Measurements from ENCODE around the gene DIS3L.
A peak's percentile ranks its signal among the peaks of the same experiment; 100 is the strongest.
"Not testable (repeated sequence)": the region's sequence is repeated elsewhere in the genome, so short reads cannot be mapped to it uniquely, and the experiment has no call there.

DIS3L gene

DNA sequence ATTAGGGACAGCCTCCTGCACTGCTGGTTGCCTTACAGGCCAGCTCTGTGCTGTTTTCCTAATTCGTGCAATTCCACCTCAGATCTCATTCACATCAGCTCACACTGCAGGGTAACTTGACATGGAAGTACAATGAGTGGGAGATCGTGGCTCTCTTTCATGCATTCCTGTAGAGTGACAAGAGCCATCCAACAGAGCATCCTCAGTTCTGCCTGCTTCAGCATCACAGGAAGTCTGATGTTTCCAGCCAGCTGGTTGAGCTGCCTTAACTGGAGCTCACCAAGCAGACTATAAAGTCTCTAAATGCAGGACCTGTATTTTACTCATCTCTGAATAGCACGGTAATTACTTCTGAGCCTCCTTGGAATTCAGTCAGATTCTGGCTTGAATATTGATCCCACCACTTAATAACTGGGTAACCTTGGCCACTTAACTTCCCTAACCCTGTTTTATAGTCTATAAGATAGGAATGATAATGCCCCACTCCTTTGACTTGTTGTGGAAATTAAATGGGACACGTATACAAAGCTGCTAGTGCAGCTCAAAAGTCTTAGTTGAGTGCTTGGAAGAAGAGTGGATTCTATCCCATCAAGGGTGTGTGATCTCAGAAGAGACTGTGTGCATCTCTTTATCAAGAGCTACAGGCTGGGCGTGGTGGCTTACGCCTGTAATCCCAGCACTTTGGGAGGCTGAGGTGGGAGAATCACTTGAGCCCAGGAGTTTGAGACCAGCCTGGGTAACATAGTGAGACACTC lies 1.4 kb upstream of the DIS3L start:
- Histone ChIP-seq H3K4me3 (ENCODE audit: low read depth in 1 of 2, low read length in 2 of 2) (peak overlapping the region; percentile 69 to 81), H3K27me3 (ENCODE audit: control insufficient read depth in 1 of 2, insufficient read depth in 2 of 2, low read length in 2 of 2) (no peaks in the 10 kb centered on the region), H3K4me1 (ENCODE audit: control insufficient read depth in 1 of 2, insufficient read depth in 2 of 2, low read length in 2 of 2) (peaks cover 32 to 40% of the 10 kb centered on the region in 2 donors), H3K36me3 (ENCODE audit: control insufficient read depth in 1 of 2, insufficient read depth in 2 of 2, low read length in 2 of 2) (no peaks in the 10 kb centered on the region), H3K9me3 (ENCODE audit: control insufficient read depth in 1 of 2, low read length in 2 of 2) (no peaks in the 10 kb centered on the region), H3K9ac (ENCODE audit: low read depth in 1 of 2, low read length in 2 of 2) (peak overlapping the region in 1 of 2 donors; percentile 35), H3K27ac (ENCODE audit: low read depth, low read length) (no peak overlapping the region)

DNA sequence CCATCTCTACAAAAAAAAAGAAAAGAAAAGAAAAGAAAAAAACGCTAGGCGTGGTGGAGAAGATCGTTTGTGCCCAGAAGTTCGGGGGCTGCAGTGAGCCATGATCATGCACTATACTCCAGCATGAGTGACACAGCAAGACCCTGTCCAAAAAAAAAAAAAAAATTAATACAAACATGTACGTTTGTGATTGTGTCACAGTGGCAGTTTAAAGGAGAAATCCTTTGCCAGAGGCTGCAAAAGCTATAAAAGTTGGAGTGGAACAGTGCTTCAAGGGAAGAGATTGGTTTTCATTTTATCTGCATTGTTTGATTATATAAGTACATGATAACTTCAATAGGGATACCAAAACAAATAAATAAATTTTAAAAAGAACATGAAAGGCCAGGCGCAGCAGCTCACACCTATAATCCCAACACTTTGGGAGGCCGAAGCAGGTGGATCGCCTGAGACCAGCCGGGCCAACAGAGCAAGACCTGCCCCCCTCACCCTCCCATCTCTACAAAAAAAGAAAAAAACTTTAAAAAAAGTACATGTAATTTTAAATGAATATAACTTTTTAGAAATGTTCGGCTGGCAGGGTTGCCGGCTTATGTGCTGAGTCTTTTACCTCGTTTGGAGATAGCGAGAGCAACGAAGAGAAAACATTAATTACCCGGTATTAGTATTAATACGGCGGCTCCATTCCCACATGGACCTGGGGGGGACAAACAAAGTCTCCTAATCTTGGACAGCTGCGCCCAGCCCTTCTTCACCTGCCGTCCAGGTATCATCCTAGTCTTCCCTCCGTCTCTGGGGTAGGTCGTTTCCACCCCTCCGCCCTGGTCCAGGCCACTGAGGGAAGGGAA lies 573 bp upstream of the DIS3L start:
- Histone ChIP-seq H3K27ac (ENCODE audit: low read depth, low read length) (peak overlapping the region; percentile 69), H3K9me3 (ENCODE audit: control insufficient read depth in 1 of 2, low read length in 2 of 2) (no peaks in the 10 kb centered on the region)

DNA sequence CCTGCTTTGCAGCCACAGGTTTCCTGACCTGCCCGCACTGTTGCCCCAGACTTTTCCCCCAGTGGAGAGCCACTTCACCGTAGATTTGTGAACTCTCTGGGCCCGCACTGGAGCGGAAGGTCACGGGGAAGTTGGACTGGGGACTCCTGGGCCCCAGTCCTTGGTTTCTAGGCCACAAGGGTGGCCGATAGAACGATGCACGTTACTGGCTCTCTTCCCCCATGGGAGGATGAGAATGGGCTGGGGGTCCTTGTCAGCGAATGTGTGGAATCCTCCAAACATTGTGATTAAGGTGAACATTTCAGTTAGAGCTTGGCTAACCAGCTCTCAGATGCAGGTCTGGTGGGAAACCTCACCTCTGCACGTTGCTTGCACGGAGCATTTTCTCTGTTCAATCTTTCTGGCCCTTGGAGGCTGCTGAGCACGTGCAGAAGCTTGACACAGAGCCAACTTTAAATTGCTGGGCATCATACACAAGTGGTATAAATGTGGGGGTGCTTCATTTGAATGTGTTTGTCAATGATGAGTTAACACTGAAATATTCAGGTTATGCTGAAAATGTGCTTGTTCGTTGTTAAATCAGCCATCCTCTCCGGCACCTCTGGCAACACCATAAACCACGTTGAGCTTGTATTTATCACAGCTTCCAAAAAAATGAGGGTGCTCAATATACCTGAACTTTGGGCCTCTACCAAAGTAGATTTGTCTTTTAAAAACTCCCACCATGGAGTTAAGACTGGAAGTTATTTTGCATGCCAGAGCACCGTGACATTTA lies 976 bp downstream of the DIS3L start:
- Histone ChIP-seq H3K4me1 (ENCODE audit: control insufficient read depth in 1 of 2, insufficient read depth in 2 of 2, low read length in 2 of 2) (peaks cover 25 to 26% of the 10 kb centered on the region in 2 donors), H3K36me3 (ENCODE audit: control insufficient read depth in 1 of 2, insufficient read depth in 2 of 2, low read length in 2 of 2) (peaks cover 0 to 5% of the 10 kb centered on the region in 2 donors), H3K4me3 (ENCODE audit: low read depth in 1 of 2, low read length in 2 of 2) (peak overlapping the region; percentile 69 to 81), H3K9me3 (ENCODE audit: control insufficient read depth in 1 of 2, low read length in 2 of 2) (no peaks in the 10 kb centered on the region), H3K9ac (ENCODE audit: low read depth in 1 of 2, low read length in 2 of 2) (peak overlapping the region; percentile 61 to 91), H3K27me3 (ENCODE audit: control insufficient read depth in 1 of 2, insufficient read depth in 2 of 2, low read length in 2 of 2) (no peaks in the 10 kb centered on the region), H3K27ac (ENCODE audit: low read depth, low read length) (peak overlapping the region; percentile 81)

More for the DNA sequence above, 573 bp upstream of the DIS3L start:
- H3K4me3 ChIP-seq (ENCODE audit: low read depth in 1 of 2, low read length in 2 of 2) = peak overlapping the region; percentile 69 to 81
- no peaks in the 10 kb centered on the region for H3K27me3 ChIP-seq (ENCODE audit: control insufficient read depth in 1 of 2, insufficient read depth in 2 of 2, low read length in 2 of 2)
- peak overlapping the region; percentile 63 to 80 for H3K9ac ChIP-seq (ENCODE audit: low read depth in 1 of 2, low read length in 2 of 2)
- H3K36me3 ChIP-seq (ENCODE audit: control insufficient read depth in 1 of 2, insufficient read depth in 2 of 2, low read length in 2 of 2) = no peaks in the 10 kb centered on the region
- H3K4me1 ChIP-seq (ENCODE audit: control insufficient read depth in 1 of 2, insufficient read depth in 2 of 2, low read length in 2 of 2) = peaks cover 29 to 37% of the 10 kb centered on the region in 2 donors

DNA sequence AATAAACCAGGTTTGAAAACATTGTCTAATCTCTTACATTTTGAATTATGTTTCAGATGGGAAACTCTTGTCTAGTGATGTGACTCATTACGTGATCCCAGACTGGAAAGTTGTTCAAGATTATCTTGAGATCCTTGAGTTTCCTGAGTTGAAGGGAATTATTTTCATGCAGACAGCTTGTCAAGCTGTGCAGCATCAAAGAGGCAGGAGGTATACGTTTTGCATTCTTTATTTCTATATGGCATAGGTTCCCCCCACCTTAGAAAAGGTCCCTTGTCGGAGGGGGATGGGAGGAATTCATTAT lies 1.5 kb downstream of the DIS3L start:
- Histone ChIP-seq H3K4me1 (ENCODE audit: control insufficient read depth in 1 of 2, insufficient read depth in 2 of 2, low read length in 2 of 2) (peaks cover 25 to 26% of the 10 kb centered on the region in 2 donors), H3K27ac (ENCODE audit: low read depth, low read length) (no peak overlapping the region), H3K9me3 (ENCODE audit: control insufficient read depth in 1 of 2, low read length in 2 of 2) (no peaks in the 10 kb centered on the region), H3K36me3 (ENCODE audit: control insufficient read depth in 1 of 2, insufficient read depth in 2 of 2, low read length in 2 of 2) (peaks cover 0 to 5% of the 10 kb centered on the region in 2 donors), H3K4me3 (ENCODE audit: low read depth in 1 of 2, low read length in 2 of 2) (peak overlapping the region; percentile 69 to 81), H3K9ac (ENCODE audit: low read depth in 1 of 2, low read length in 2 of 2) (peak overlapping the region; percentile 1 to 61), H3K27me3 (ENCODE audit: control insufficient read depth in 1 of 2, insufficient read depth in 2 of 2, low read length in 2 of 2) (no peaks in the 10 kb centered on the region)

DNA sequence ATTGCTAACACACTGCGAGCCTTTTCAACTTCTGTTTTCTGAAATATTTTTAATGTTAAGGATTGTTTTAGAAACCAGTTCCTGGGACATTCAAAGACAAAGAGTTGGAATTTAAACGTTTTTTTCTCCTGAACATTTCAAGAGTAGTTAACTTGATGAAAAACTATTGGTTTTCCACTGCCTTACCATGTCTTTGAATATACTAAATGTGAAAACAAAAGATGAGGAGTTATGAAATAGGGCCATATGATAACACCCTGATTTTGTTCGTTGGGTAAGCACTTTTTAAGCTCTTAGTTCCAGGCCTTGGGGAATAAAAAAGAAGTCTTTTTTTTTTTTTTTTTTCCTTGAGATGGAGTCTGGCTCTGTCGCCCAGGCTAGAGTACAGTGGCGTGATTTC lies 2.8 kb downstream of the DIS3L start:
- Histone ChIP-seq H3K36me3 (ENCODE audit: control insufficient read depth in 1 of 2, insufficient read depth in 2 of 2, low read length in 2 of 2) (peaks cover 0 to 9% of the 10 kb centered on the region in 2 donors), H3K9me3 (ENCODE audit: control insufficient read depth in 1 of 2, low read length in 2 of 2) (no peaks in the 10 kb centered on the region), H3K4me3 (ENCODE audit: low read depth in 1 of 2, low read length in 2 of 2) (no peak overlapping the region), H3K9ac (ENCODE audit: low read depth in 1 of 2, low read length in 2 of 2) (no peak overlapping the region), H3K4me1 (ENCODE audit: control insufficient read depth in 1 of 2, insufficient read depth in 2 of 2, low read length in 2 of 2) (peaks cover 25 to 26% of the 10 kb centered on the region in 2 donors), H3K27me3 (ENCODE audit: control insufficient read depth in 1 of 2, insufficient read depth in 2 of 2, low read length in 2 of 2) (no peaks in the 10 kb centered on the region), H3K27ac (ENCODE audit: low read depth, low read length) (no peak overlapping the region)

DNA sequence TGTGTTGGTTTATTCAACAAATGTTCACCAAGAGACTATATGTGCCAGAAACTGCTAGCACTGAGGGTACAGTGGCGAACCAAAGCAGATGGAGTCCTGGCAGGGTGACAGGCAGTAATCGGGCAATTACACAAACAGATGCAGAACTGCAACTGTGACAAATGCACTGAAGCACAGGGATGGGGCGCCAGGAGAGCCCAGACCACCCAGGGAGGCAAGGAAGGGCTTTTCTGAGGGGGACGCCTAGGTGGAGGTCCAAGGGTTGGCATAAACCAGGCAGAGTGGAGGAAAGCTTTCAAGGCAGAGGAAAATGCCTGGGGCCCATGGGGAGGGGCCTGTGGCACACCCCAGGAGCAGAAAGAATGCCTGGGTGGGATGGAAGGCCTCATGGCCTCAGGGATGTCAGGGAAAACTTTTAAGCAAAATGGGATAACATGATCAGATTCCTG lies 5.5 kb downstream of the DIS3L start:
- Histone ChIP-seq H3K27ac (ENCODE audit: low read depth, low read length) (no peak overlapping the region), H3K9ac (ENCODE audit: low read depth in 1 of 2, low read length in 2 of 2) (no peak overlapping the region), H3K4me3 (ENCODE audit: low read depth in 1 of 2, low read length in 2 of 2) (no peak overlapping the region)

DNA sequence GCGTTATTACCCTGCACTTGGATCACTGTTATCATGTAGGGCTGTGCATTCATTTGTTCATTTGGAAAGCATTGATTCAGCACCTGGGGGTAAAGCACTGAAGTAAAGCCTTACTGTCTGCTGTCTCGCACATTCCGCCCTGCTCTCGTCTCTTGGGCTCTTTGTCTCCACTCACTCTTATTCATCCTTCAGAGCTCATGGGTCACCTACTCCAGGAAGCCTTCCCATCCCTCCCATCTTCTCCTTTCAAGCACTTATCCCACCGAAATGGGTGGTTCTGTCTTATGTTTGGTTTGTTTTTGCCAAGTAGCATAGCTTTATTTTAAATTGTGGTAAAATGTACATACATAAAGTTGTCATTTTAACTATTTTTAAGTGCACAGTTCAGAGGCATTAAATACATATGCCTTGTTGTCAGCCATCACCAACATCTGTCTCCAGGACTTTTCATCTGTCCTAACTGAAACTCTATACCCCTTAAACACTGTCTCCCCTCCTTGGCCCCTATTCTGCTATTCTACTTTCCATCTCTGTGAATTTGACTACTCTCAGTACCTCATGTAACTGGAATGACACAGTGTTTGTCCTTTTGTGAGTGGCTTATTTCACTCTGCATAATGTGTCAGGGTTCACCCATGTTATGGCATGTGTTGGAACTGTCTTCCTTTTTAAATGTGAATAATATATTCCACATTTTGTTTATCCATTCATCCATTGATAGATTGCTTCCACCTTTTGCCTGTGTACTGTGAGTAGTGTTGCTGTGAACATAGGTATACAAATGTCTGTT lies 9.3 kb downstream of the DIS3L start:
- H3K4me3 ChIP-seq (ENCODE audit: low read depth in 1 of 2, low read length in 2 of 2) = no peak overlapping the region
- no peak overlapping the region for H3K9ac ChIP-seq (ENCODE audit: low read depth in 1 of 2, low read length in 2 of 2)
- peaks cover 2 to 21% of the 10 kb centered on the region in 2 donors for H3K36me3 ChIP-seq (ENCODE audit: control insufficient read depth in 1 of 2, insufficient read depth in 2 of 2, low read length in 2 of 2)
- H3K27me3 ChIP-seq (ENCODE audit: control insufficient read depth in 1 of 2, insufficient read depth in 2 of 2, low read length in 2 of 2) = no peaks in the 10 kb centered on the region
- H3K27ac ChIP-seq (ENCODE audit: low read depth, low read length) = no peak overlapping the region
- H3K4me1 ChIP-seq (ENCODE audit: control insufficient read depth in 1 of 2, insufficient read depth in 2 of 2, low read length in 2 of 2) = no peaks in the 10 kb centered on the region
- no peaks in the 10 kb centered on the region for H3K9me3 ChIP-seq (ENCODE audit: control insufficient read depth in 1 of 2, low read length in 2 of 2)

More for the DNA sequence above, 5.5 kb downstream of the DIS3L start:
- peaks cover 0 to 14% of the 10 kb centered on the region in 2 donors for H3K36me3 ChIP-seq (ENCODE audit: control insufficient read depth in 1 of 2, insufficient read depth in 2 of 2, low read length in 2 of 2)
- H3K9me3 ChIP-seq (ENCODE audit: control insufficient read depth in 1 of 2, low read length in 2 of 2) = no peaks in the 10 kb centered on the region
- no peaks in the 10 kb centered on the region for H3K27me3 ChIP-seq (ENCODE audit: control insufficient read depth in 1 of 2, insufficient read depth in 2 of 2, low read length in 2 of 2)
- H3K4me1 ChIP-seq (ENCODE audit: control insufficient read depth in 1 of 2, insufficient read depth in 2 of 2, low read length in 2 of 2) = peaks cover 12% of the 10 kb centered on the region in 2 donors

DNA sequence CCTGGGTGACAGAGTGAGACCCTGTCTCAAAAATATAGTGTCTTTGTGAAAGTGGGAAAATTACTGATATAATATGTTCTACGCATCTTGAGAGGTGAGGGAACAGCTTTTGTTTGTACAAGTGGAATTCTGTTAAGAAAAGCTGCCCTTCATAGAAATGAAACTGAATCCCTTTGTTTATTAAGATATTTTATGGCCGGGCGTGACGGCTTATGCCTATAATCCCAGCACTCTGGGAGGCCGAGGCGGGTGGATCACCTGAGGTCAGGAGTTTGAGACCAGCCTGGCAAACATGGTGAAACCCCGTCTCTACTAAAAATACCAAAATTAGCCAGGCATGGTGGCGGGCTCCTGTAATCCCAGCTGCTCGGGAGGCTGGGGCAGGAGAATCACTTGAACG lies 11.1 kb downstream of the DIS3L start:
- H3K4me3 ChIP-seq (ENCODE audit: low read depth in 1 of 2, low read length in 2 of 2); H3K9ac ChIP-seq (ENCODE audit: low read depth in 1 of 2, low read length in 2 of 2); H3K4me1 ChIP-seq (ENCODE audit: control insufficient read depth in 1 of 2, insufficient read depth in 2 of 2, low read length in 2 of 2); H3K27me3 ChIP-seq (ENCODE audit: control insufficient read depth in 1 of 2, insufficient read depth in 2 of 2, low read length in 2 of 2); H3K27ac ChIP-seq (ENCODE audit: low read depth, low read length); H3K9me3 ChIP-seq (ENCODE audit: control insufficient read depth in 1 of 2, low read length in 2 of 2): not testable (repeated sequence)
- peaks cover 7 to 29% of the 10 kb centered on the region in 2 donors for H3K36me3 ChIP-seq (ENCODE audit: control insufficient read depth in 1 of 2, insufficient read depth in 2 of 2, low read length in 2 of 2)

DNA sequence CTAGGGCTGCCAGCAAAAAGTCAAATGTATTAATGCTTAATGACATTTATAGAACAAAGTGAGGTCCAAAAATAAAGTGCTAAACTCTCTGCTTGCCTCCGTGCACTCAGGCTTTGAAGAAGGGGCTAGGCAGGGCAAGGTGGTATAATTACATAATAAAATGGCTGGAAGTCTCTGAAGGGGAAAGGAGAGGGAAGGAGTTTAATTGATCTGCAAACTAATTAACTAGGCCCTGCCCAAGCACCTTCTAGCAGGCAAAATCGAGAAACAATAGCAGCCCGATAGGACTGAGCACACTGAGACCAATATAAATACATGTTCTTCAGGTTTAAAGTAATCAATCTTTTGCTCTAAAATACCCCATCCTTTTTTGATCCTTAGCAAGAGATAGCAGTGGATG lies 13.0 kb downstream of the DIS3L start:
- H3K36me3 ChIP-seq (ENCODE audit: control insufficient read depth in 1 of 2, insufficient read depth in 2 of 2, low read length in 2 of 2) = peaks cover 12 to 41% of the 10 kb centered on the region in 2 donors
- no peak overlapping the region for H3K4me3 ChIP-seq (ENCODE audit: low read depth in 1 of 2, low read length in 2 of 2)
- H3K9me3 ChIP-seq (ENCODE audit: control insufficient read depth in 1 of 2, low read length in 2 of 2) = no peaks in the 10 kb centered on the region
- H3K27ac ChIP-seq (ENCODE audit: low read depth, low read length) = no peak overlapping the region
- H3K4me1 ChIP-seq (ENCODE audit: control insufficient read depth in 1 of 2, insufficient read depth in 2 of 2, low read length in 2 of 2) = no peaks in the 10 kb centered on the region
- no peak overlapping the region for H3K9ac ChIP-seq (ENCODE audit: low read depth in 1 of 2, low read length in 2 of 2)
- no peaks in the 10 kb centered on the region for H3K27me3 ChIP-seq (ENCODE audit: control insufficient read depth in 1 of 2, insufficient read depth in 2 of 2, low read length in 2 of 2)

Data from duodenal mucosa (tissue), 2 donors.